GM19372 (cell line): ENCODE data around the gene MECR.

Experiments
- ATAC-seq: cut with Tn5 transposase; IDR thresholded peaks from one replicate; pipeline ENCODE4 v1.9.1; 2021; ENCODE audit warnings: mild to moderate bottlenecking, low read depth, moderate library complexity; ENCODE audit not compliant: unreplicated experiment

MECR gene

DNA sequence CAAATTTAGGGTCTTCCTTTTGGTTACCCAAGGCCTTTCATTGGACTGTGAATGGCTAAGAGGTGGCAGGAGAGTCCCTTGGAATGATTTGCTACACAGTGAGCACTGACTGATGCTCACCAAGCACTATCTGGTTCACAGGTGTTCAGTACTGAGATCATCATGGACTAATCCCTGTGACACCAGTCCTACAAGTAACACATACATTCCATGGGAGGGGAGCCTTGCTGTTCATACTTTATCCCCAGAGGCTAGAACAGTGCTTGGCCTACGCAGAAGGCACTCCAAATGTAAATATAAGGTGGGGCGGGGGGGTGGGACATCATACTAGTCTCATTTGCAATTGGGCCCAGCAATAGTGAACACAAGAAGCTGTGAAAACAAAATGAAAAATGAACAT is 86.6 kb downstream of the MECR start:
- no peak for ATAC-seq

DNA sequence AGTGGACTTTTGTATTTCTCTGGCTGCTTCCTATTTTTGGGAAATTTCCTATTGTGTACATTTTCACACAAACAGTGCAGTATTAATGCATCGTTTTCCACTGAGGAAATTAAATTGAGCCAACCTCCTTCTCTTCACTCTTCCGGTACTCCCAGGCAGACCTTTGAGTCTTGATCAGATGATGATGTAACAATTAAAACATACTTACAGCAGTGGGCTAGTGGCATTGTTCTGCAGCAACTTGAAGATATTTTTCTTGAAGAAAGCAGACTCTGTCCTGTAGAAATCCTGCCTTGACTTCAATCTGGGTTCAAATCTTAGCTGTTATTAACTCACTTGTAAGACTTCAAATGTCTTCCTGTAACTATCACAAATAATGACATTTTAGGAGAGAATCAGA is 88.0 kb downstream of the MECR start:
- no peak for ATAC-seq
